ENCODE data around the gene CPNE8.

DNA sequence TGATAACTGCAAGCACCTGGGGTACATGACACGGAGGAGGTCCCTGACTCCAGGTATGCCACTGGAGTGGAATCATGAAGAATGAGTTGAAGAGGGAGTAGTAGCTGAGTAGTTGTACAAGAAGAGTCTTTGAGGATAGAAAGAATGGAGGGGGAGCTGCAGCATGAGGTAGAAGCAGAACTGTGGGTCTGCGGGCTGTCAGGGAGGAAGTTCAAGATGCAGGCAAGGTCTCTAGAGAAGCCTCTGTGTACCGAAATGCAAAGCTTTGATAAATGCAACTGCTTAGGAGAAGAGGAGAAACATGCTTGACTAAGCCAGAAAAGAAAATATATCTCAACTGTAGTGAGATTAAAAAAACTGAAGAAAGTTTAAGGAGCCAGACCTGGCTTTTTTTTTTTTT is 91.5 kb downstream of the CPNE8 start:
- TF ChIP-seq, protein P1, sequence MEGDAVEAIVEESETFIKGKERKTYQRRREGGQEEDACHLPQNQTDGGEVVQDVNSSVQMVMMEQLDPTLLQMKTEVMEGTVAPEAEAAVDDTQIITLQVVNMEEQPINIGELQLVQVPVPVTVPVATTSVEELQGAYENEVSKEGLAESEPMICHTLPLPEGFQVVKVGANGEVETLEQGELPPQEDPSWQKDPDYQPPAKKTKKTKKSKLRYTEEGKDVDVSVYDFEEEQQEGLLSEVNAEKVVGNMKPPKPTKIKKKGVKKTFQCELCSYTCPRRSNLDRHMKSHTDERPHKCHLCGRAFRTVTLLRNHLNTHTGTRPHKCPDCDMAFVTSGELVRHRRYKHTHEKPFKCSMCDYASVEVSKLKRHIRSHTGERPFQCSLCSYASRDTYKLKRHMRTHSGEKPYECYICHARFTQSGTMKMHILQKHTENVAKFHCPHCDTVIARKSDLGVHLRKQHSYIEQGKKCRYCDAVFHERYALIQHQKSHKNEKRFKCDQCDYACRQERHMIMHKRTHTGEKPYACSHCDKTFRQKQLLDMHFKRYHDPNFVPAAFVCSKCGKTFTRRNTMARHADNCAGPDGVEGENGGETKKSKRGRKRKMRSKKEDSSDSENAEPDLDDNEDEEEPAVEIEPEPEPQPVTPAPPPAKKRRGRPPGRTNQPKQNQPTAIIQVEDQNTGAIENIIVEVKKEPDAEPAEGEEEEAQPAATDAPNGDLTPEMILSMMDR (IDR thresholded peaks at IDR 0.05): no peak
- TF ChIP-seq SIN3A (IDR thresholded peaks at IDR 0.05; ENCODE audit: borderline replicate concordance, insufficient read depth, low read depth, low read length): no peak
- TF ChIP-seq, protein P2, sequence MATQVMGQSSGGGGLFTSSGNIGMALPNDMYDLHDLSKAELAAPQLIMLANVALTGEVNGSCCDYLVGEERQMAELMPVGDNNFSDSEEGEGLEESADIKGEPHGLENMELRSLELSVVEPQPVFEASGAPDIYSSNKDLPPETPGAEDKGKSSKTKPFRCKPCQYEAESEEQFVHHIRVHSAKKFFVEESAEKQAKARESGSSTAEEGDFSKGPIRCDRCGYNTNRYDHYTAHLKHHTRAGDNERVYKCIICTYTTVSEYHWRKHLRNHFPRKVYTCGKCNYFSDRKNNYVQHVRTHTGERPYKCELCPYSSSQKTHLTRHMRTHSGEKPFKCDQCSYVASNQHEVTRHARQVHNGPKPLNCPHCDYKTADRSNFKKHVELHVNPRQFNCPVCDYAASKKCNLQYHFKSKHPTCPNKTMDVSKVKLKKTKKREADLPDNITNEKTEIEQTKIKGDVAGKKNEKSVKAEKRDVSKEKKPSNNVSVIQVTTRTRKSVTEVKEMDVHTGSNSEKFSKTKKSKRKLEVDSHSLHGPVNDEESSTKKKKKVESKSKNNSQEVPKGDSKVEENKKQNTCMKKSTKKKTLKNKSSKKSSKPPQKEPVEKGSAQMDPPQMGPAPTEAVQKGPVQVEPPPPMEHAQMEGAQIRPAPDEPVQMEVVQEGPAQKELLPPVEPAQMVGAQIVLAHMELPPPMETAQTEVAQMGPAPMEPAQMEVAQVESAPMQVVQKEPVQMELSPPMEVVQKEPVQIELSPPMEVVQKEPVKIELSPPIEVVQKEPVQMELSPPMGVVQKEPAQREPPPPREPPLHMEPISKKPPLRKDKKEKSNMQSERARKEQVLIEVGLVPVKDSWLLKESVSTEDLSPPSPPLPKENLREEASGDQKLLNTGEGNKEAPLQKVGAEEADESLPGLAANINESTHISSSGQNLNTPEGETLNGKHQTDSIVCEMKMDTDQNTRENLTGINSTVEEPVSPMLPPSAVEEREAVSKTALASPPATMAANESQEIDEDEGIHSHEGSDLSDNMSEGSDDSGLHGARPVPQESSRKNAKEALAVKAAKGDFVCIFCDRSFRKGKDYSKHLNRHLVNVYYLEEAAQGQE (IDR thresholded peaks at IDR 0.05; ENCODE audit: insufficient read depth in 1 of 2, low read depth in 2 of 2, low read length in 1 of 2): no peak

Measured in Panc1 (cell line).